IMR-90 (cell line): Measurements from ENCODE around the gene AKR1C8.

ENCODE experiments used
- CEBPB ChIP-seq: IDR thresholded peaks from 2 replicates; pipeline ENCODE4 v1.6.1; 2012; ENCODE audit warnings: low read depth, low read length, improper control_type of control experiment
- FOS ChIP-seq: fragments of 150-350 bp; IDR thresholded peaks from 2 replicates; pipeline ENCODE4 v1.6.1; 2016; ENCODE audit warnings: low read depth, low read length
- MAFK ChIP-seq: IDR thresholded peaks from 2 replicates; pipeline ENCODE4 v1.6.1; 2012; ENCODE audit warnings: low read depth, low read length, improper control_type of control experiment
- POLR2A ChIP-seq: IDR thresholded peaks from 2 replicates; pipeline ENCODE4 v1.6.1; 2012; ENCODE audit warnings: mild to moderate bottlenecking, low read depth, low read length
- RCOR1 ChIP-seq: IDR thresholded peaks from 2 replicates; pipeline ENCODE4 v1.6.1; 2012; ENCODE audit warnings: mild to moderate bottlenecking, low read length, improper control_type of control experiment; ENCODE audit not compliant: insufficient replicate concordance
- TF ChIP-seq, protein P1 (sequence below): conservative IDR thresholded peaks from 2 replicates; pipeline ENCODE4 v1.5.1; 2012; ENCODE audit warnings: mild to moderate bottlenecking, low read depth, low read length, improper control_type of control experiment
- TF ChIP-seq, protein P2 (sequence below): fragments of 150-350 bp; IDR thresholded peaks from 2 replicates; pipeline ENCODE4 v1.6.1; 2017; ENCODE audit warnings: mild to moderate bottlenecking, antibody characterized with exemption, low read length, low read depth

DNA sequence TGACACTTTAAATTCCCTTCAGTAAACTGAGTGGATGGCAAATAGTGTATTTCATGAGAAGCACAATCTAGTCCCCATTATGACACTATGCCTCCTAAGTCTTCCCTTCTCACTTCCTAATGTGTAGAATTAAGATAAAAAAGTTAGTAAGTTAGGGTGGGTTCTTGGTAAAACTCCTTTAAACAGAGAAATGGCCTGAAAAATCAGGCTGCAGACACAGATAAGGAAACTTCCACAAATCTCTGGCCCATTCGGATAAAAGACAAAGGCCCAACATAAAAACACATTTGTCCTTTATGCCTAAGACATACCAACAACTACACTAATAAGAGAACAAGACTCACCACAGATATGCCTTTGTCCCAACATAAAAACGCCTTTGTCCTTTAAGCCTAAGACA, 21.5 kb downstream of the AKR1C8 start:
- TF ChIP-seq FOS: no peak
- TF ChIP-seq, protein P1, sequence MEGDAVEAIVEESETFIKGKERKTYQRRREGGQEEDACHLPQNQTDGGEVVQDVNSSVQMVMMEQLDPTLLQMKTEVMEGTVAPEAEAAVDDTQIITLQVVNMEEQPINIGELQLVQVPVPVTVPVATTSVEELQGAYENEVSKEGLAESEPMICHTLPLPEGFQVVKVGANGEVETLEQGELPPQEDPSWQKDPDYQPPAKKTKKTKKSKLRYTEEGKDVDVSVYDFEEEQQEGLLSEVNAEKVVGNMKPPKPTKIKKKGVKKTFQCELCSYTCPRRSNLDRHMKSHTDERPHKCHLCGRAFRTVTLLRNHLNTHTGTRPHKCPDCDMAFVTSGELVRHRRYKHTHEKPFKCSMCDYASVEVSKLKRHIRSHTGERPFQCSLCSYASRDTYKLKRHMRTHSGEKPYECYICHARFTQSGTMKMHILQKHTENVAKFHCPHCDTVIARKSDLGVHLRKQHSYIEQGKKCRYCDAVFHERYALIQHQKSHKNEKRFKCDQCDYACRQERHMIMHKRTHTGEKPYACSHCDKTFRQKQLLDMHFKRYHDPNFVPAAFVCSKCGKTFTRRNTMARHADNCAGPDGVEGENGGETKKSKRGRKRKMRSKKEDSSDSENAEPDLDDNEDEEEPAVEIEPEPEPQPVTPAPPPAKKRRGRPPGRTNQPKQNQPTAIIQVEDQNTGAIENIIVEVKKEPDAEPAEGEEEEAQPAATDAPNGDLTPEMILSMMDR: no peak
- no peak for TF ChIP-seq MAFK
- TF ChIP-seq, protein P2, sequence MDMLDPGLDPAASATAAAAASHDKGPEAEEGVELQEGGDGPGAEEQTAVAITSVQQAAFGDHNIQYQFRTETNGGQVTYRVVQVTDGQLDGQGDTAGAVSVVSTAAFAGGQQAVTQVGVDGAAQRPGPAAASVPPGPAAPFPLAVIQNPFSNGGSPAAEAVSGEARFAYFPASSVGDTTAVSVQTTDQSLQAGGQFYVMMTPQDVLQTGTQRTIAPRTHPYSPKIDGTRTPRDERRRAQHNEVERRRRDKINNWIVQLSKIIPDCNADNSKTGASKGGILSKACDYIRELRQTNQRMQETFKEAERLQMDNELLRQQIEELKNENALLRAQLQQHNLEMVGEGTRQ: no peak
- TF ChIP-seq CEBPB: no peak
- TF ChIP-seq POLR2A: no peak
- TF ChIP-seq RCOR1: no peak
